ENCODE measurements around the gene GCLM. TPM values are rescaled to one million over a fixed set of nuclear protein-coding genes. Genes with fewer than 3 reads are reported as not detected.

The GCLM gene
- 111 to 137 TPM (median 126 TPM) in 5 replicates for total RNA-seq (2022; extraction: Qiagen RNA extraction; ENCODE audit: low read depth)

GRCh38 chr1:93909146-93910050, at the start of gene GCLM:
Gene GCLM (minus strand): TSS chr1:93909430. CDS start chr1:93909163, 267 bp downstream.

GRCh38 chr1:93878889-93879586, 30.2 kb downstream of the GCLM start, which contains the start of gene DNTTIP2:
Gene DNTTIP2 (minus strand): TSS chr1:93879206. CDS start chr1:93879148, 58 bp downstream.

Other genes starting within 250 kb of the GCLM start
- 52.1 to 69.6 TPM (median 56.1 TPM) in 5 replicates for gene BCAR3, start 227.6 kb downstream of the GCLM start, total RNA-seq (2022; extraction: Qiagen RNA extraction; ENCODE audit: low read depth)
- gene DNTTIP2, start 30.2 kb downstream of the GCLM start, total RNA-seq (2022; extraction: Qiagen RNA extraction; ENCODE audit: low read depth) = 42.3 to 50.8 TPM (median 45.7 TPM) in 5 replicates
- 0.07 to 0.27 TPM (median 0.13 TPM) in 3 of 5 replicates, not detected in the others for gene ABCA4, start 211.7 kb upstream of the GCLM start, total RNA-seq (2022; extraction: Qiagen RNA extraction; ENCODE audit: low read depth)

Data from A549 treated with CpdA at 1 μM for 4 hours (cell line).